Measurements from ENCODE around the gene GRIA4. TPM values are rescaled to one million over a fixed set of nuclear protein-coding genes. Genes with fewer than 3 reads are reported as not detected.

Gene GRIA4
- total and polyA plus RNA-seq, 3 experiments from 2014 or later = not detected

- POLR2A ChIA-PET = no interaction called here
- H3K36me3 ChIP-seq (ENCODE audit: insufficient read depth, low read length) = no peaks in the 10 kb centered on the region
- H3K27ac Mint-ChIP-seq = no peak overlapping the region
Observed at GRCh38 chr11:105891685-105892084, 281.8 kb downstream of the GRIA4 start.

GRCh38 chr11:105897161-105897560 lies 287.3 kb downstream of the GRIA4 start:
- Mint-ChIP-seq H3K9me3 (no peaks in the 10 kb centered on the region), H3K27ac (no peak overlapping the region), H3K4me3 (no peak overlapping the region)

More at GRCh38 chr11:105891685-105892084, 281.8 kb downstream of the GRIA4 start:
- Mint-ChIP-seq H3K36me3 (no peaks in the 10 kb centered on the region), H3K4me3 (no peak overlapping the region), H3K9me3 (no peaks in the 10 kb centered on the region), H3K27me3 (no peaks in the 10 kb centered on the region), H3K4me1 (no peaks in the 10 kb centered on the region)
- Histone ChIP-seq H3K4me3 (ENCODE audit: low read length) (no peak overlapping the region), H3K9me3 (ENCODE audit: low read length) (no peaks in the 10 kb centered on the region), H3K4me1 (ENCODE audit: insufficient read depth, low read length) (no peaks in the 10 kb centered on the region), H3K27ac (ENCODE audit: low read depth, low read length) (no peak overlapping the region), H3K27me3 (ENCODE audit: insufficient read depth, low read length, poor library complexity, severe bottlenecking) (no peaks in the 10 kb centered on the region)
- CTCF ChIA-PET = no interaction called here
- no peak for DNase-seq

GRCh38 chr11:105899772-105900171 lies 289.9 kb downstream of the GRIA4 start:
- H3K36me3 Mint-ChIP-seq = no peaks in the 10 kb centered on the region
- no peaks in the 10 kb centered on the region for H3K4me1 Mint-ChIP-seq
- Histone ChIP-seq H3K9me3 (ENCODE audit: low read length) (no peaks in the 10 kb centered on the region), H3K4me3 (ENCODE audit: low read length) (no peak overlapping the region), H3K4me1 (ENCODE audit: insufficient read depth, low read length) (no peaks in the 10 kb centered on the region), H3K27ac (ENCODE audit: low read depth, low read length) (no peak overlapping the region), H3K36me3 (ENCODE audit: insufficient read depth, low read length) (no peaks in the 10 kb centered on the region), H3K27me3 (ENCODE audit: insufficient read depth, low read length, poor library complexity, severe bottlenecking) (no peaks in the 10 kb centered on the region)
- DNase-seq = no peak
- no peak overlapping the region for H3K4me3 Mint-ChIP-seq
- H3K27ac Mint-ChIP-seq = no peak overlapping the region
- ChIA-PET POLR2A (no interaction called here), CTCF (no interaction called here)
- H3K9me3 Mint-ChIP-seq = no peaks in the 10 kb centered on the region
- H3K27me3 Mint-ChIP-seq = no peaks in the 10 kb centered on the region

More at GRCh38 chr11:105897161-105897560, 287.3 kb downstream of the GRIA4 start:
- Mint-ChIP-seq H3K4me1 (no peaks in the 10 kb centered on the region), H3K27me3 (no peaks in the 10 kb centered on the region), H3K36me3 (no peaks in the 10 kb centered on the region)
- Histone ChIP-seq H3K9me3 (ENCODE audit: low read length) (no peaks in the 10 kb centered on the region), H3K4me1 (ENCODE audit: insufficient read depth, low read length) (no peaks in the 10 kb centered on the region), H3K27ac (ENCODE audit: low read depth, low read length) (no peak overlapping the region), H3K36me3 (ENCODE audit: insufficient read depth, low read length) (no peaks in the 10 kb centered on the region), H3K4me3 (ENCODE audit: low read length) (no peak overlapping the region), H3K27me3 (ENCODE audit: insufficient read depth, low read length, poor library complexity, severe bottlenecking) (no peaks in the 10 kb centered on the region)
- DNase-seq = no peak
- ChIA-PET POLR2A (no interaction called here), CTCF (no interaction called here)

- no peak overlapping the region for H3K4me3 Mint-ChIP-seq
- DNase-seq = no peak
- no peaks in the 10 kb centered on the region for H3K4me1 ChIP-seq (ENCODE audit: insufficient read depth, low read length)
- H3K9me3 Mint-ChIP-seq = no peaks in the 10 kb centered on the region
- no peak overlapping the region for H3K27ac Mint-ChIP-seq
- ChIA-PET CTCF (no interaction called here), POLR2A (no interaction called here)
- H3K36me3 Mint-ChIP-seq = no peaks in the 10 kb centered on the region
- H3K27me3 Mint-ChIP-seq = no peaks in the 10 kb centered on the region
- no peaks in the 10 kb centered on the region for H3K4me1 Mint-ChIP-seq
- no peaks in the 10 kb centered on the region for H3K36me3 ChIP-seq (ENCODE audit: insufficient read depth, low read length)
- H3K9me3 ChIP-seq (ENCODE audit: low read length) = no peaks in the 10 kb centered on the region
- H3K27ac ChIP-seq (ENCODE audit: low read depth, low read length) = no peak overlapping the region
- H3K27me3 ChIP-seq (ENCODE audit: insufficient read depth, low read length, poor library complexity, severe bottlenecking) = no peaks in the 10 kb centered on the region
- no peak overlapping the region for H3K4me3 ChIP-seq (ENCODE audit: low read length)
Observed at GRCh38 chr11:105900515-105901035, 290.7 kb downstream of the GRIA4 start.

- no peaks in the 10 kb centered on the region for H3K4me1 ChIP-seq (ENCODE audit: insufficient read depth, low read length)
- CTCF ChIA-PET = no interaction called here
Observed at GRCh38 chr11:105903113-105903512, 293.2 kb downstream of the GRIA4 start.

GRCh38 chr11:105906517-105906916 lies 296.6 kb downstream of the GRIA4 start:
- ChIA-PET CTCF (no interaction called here), POLR2A (no interaction called here)
- no peaks in the 10 kb centered on the region for H3K27me3 Mint-ChIP-seq
- H3K27ac ChIP-seq (ENCODE audit: low read depth, low read length) = no peak overlapping the region
- no peak for DNase-seq
- H3K9me3 ChIP-seq (ENCODE audit: low read length) = no peaks in the 10 kb centered on the region
- no peak overlapping the region for H3K4me3 Mint-ChIP-seq
- H3K27ac Mint-ChIP-seq = no peak overlapping the region
- H3K4me1 ChIP-seq (ENCODE audit: insufficient read depth, low read length) = no peaks in the 10 kb centered on the region
- no peaks in the 10 kb centered on the region for H3K27me3 ChIP-seq (ENCODE audit: insufficient read depth, low read length, poor library complexity, severe bottlenecking)
- H3K4me3 ChIP-seq (ENCODE audit: low read length) = no peak overlapping the region
- no peaks in the 10 kb centered on the region for H3K36me3 ChIP-seq (ENCODE audit: insufficient read depth, low read length)
- H3K4me1 Mint-ChIP-seq = no peaks in the 10 kb centered on the region
- H3K36me3 Mint-ChIP-seq = no peaks in the 10 kb centered on the region
- no peaks in the 10 kb centered on the region for H3K9me3 Mint-ChIP-seq

More at GRCh38 chr11:105903113-105903512, 293.2 kb downstream of the GRIA4 start:
- Mint-ChIP-seq H3K27me3 (no peaks in the 10 kb centered on the region), H3K4me3 (no peak overlapping the region), H3K9me3 (no peaks in the 10 kb centered on the region), H3K27ac (no peak overlapping the region), H3K4me1 (no peaks in the 10 kb centered on the region), H3K36me3 (no peaks in the 10 kb centered on the region)
- Histone ChIP-seq H3K27ac (ENCODE audit: low read depth, low read length) (no peak overlapping the region), H3K4me3 (ENCODE audit: low read length) (no peak overlapping the region), H3K27me3 (ENCODE audit: insufficient read depth, low read length, poor library complexity, severe bottlenecking) (no peaks in the 10 kb centered on the region), H3K9me3 (ENCODE audit: low read length) (no peaks in the 10 kb centered on the region), H3K36me3 (ENCODE audit: insufficient read depth, low read length) (no peaks in the 10 kb centered on the region)
- POLR2A ChIA-PET = no interaction called here
- no peak for DNase-seq

GRCh38 chr11:105907319-105907718 lies 297.4 kb downstream of the GRIA4 start:
- Histone ChIP-seq H3K27me3 (ENCODE audit: insufficient read depth, low read length, poor library complexity, severe bottlenecking) (no peaks in the 10 kb centered on the region), H3K4me3 (ENCODE audit: low read length) (no peak overlapping the region), H3K27ac (ENCODE audit: low read depth, low read length) (no peak overlapping the region), H3K4me1 (ENCODE audit: insufficient read depth, low read length) (no peaks in the 10 kb centered on the region), H3K36me3 (ENCODE audit: insufficient read depth, low read length) (no peaks in the 10 kb centered on the region), H3K9me3 (ENCODE audit: low read length) (no peaks in the 10 kb centered on the region)
- H3K27me3 Mint-ChIP-seq = no peaks in the 10 kb centered on the region
- H3K4me3 Mint-ChIP-seq = no peak overlapping the region
- H3K9me3 Mint-ChIP-seq = no peaks in the 10 kb centered on the region
- H3K4me1 Mint-ChIP-seq = no peaks in the 10 kb centered on the region
- CTCF ChIA-PET = no interaction called here
- DNase-seq = no peak
- no peak overlapping the region for H3K27ac Mint-ChIP-seq
- no peaks in the 10 kb centered on the region for H3K36me3 Mint-ChIP-seq
- POLR2A ChIA-PET = no interaction called here

- no peaks in the 10 kb centered on the region for H3K36me3 ChIP-seq (ENCODE audit: insufficient read depth, low read length)
- H3K27ac Mint-ChIP-seq = no peak overlapping the region
- no peak overlapping the region for H3K4me3 Mint-ChIP-seq
- H3K9me3 Mint-ChIP-seq = no peaks in the 10 kb centered on the region
- H3K4me3 ChIP-seq (ENCODE audit: low read length) = no peak overlapping the region
- ChIA-PET POLR2A (no interaction called here), CTCF (no interaction called here)
- H3K36me3 Mint-ChIP-seq = no peaks in the 10 kb centered on the region
- no peak for DNase-seq
- H3K27ac ChIP-seq (ENCODE audit: low read depth, low read length) = no peak overlapping the region
- H3K9me3 ChIP-seq (ENCODE audit: low read length) = no peaks in the 10 kb centered on the region
- no peaks in the 10 kb centered on the region for H3K4me1 Mint-ChIP-seq
- no peaks in the 10 kb centered on the region for H3K27me3 ChIP-seq (ENCODE audit: insufficient read depth, low read length, poor library complexity, severe bottlenecking)
- no peaks in the 10 kb centered on the region for H3K27me3 Mint-ChIP-seq
- H3K4me1 ChIP-seq (ENCODE audit: insufficient read depth, low read length) = no peaks in the 10 kb centered on the region
Observed at GRCh38 chr11:105910095-105910715, 300.3 kb downstream of the GRIA4 start.

Data from CD8-positive, alpha-beta memory T cell (primary cell).